GM20000 (cell line): ENCODE results near the gene KCNMA1.

ENCODE experiments used
- DNase-seq: peaks from one replicate; pipeline ENCODE4 v3.0.0; 2012; ENCODE audit warnings: low spot score
- CTCF ChIP-seq: IDR thresholded peaks from 2 replicates; pipeline ENCODE4 v1.5.1; 2012; ENCODE audit warnings: mild to moderate bottlenecking, control low read depth; ENCODE audit errors: extremely low read depth, missing control alignments

The KCNMA1 gene

GRCh38 chr10:77245953-77246352, 391.7 kb downstream of the KCNMA1 start:
- no peak for DNase-seq
- no peak for TF ChIP-seq CTCF

- TF ChIP-seq CTCF, result no peak
- no peak for DNase-seq
Observed at GRCh38 chr10:77244746-77245145, 392.9 kb downstream of the KCNMA1 start.

- DNase-seq, result no peak
- TF ChIP-seq CTCF, result no peak
Observed at GRCh38 chr10:77244286-77244685, 393.3 kb downstream of the KCNMA1 start.

GRCh38 chr10:77241350-77241725, 396.3 kb downstream of the KCNMA1 start:
- DNase-seq, result no peak
- TF ChIP-seq CTCF, result no peak

GRCh38 chr10:77240706-77241349, 396.8 kb downstream of the KCNMA1 start:
- no peak for DNase-seq
- TF ChIP-seq CTCF, result no peak

- TF ChIP-seq CTCF, result no peak
- DNase-seq, result no peak
Observed at GRCh38 chr10:77240041-77240652, 397.5 kb downstream of the KCNMA1 start.

GRCh38 chr10:77237120-77237519, 400.5 kb downstream of the KCNMA1 start:
- no peak for DNase-seq
- no peak for TF ChIP-seq CTCF
